Stomach smooth muscle (tissue), 2 donors: Measurements from ENCODE around the gene TSHR.
"Not testable (repeated sequence)": the region's sequence is repeated elsewhere in the genome, so short reads cannot be mapped to it uniquely, and the experiment has no call there.

ENCODE experiments used
- H3K27ac ChIP-seq: one replicate; pipeline ENCODE4 v1.7.0; 2013; ENCODE audit warnings: mild to moderate bottlenecking, low read length, inconsistent platforms
- H3K27me3 ChIP-seq, 2 donors: one replicate each; pipeline ENCODE4 v1.7.0; 2013; ENCODE audit warnings: low read length in 2 of 2; ENCODE audit not compliant: insufficient read depth in 2 of 2, control insufficient read depth in 1 of 2
- H3K36me3 ChIP-seq, 2 donors: one replicate each; pipeline ENCODE4 v1.7.0; 2013; ENCODE audit warnings: low read length in 2 of 2; ENCODE audit not compliant: control insufficient read depth in 2 of 2, insufficient read depth in 2 of 2
- H3K4me1 ChIP-seq: one replicate; pipeline ENCODE4 v1.7.0; 2013; ENCODE audit warnings: low read length; ENCODE audit not compliant: control insufficient read depth, insufficient read depth
- H3K4me3 ChIP-seq, 2 donors: one replicate each; pipeline ENCODE4 v1.7.0; 2013; ENCODE audit warnings: low read length in 2 of 2
- H3K9ac ChIP-seq, 2 donors: one replicate each; pipeline ENCODE4 v1.7.0; 2013; ENCODE audit warnings: low read length in 2 of 2, mild to moderate bottlenecking in 1 of 2
- H3K9me3 ChIP-seq, 2 donors: one replicate each; pipeline ENCODE4 v1.7.0; 2013; ENCODE audit warnings: low read length in 2 of 2; ENCODE audit not compliant: control insufficient read depth in 2 of 2
- donor health status: healthy.
- donor health status: Pancreatic carcinoma.

Gene TSHR

GRCh38 chr14:80955416-80955941 lies at the start of gene TSHR:
TSHR (plus strand) TSS chr14:80955621; CDS start chr14:80955681, 60 bp downstream.
- H3K9ac ChIP-seq = no peak within 1 kb of the TSS
- no peaks in the 10 kb centered on the region for H3K9me3 ChIP-seq
- peaks cover 0 to 5% of the 10 kb centered on the region in 2 donors for H3K27me3 ChIP-seq
- H3K36me3 ChIP-seq = no peaks in the 10 kb centered on the region
- H3K4me1 ChIP-seq = no peaks in the 10 kb centered on the region
- H3K4me3 ChIP-seq = peak within 1 kb of the TSS; percentile 72 to 83
- no peak within 1 kb of the TSS for H3K27ac ChIP-seq

- H3K4me1 ChIP-seq = no peaks in the 10 kb centered on the region
- no peak overlapping the region for H3K27ac ChIP-seq
- peaks cover 0 to 2% of the 10 kb centered on the region in 2 donors for H3K36me3 ChIP-seq
- no peak overlapping the region for H3K4me3 ChIP-seq
- no peaks in the 10 kb centered on the region for H3K27me3 ChIP-seq
- H3K9me3 ChIP-seq = no peaks in the 10 kb centered on the region
- no peak overlapping the region for H3K9ac ChIP-seq
These were observed 49.1 kb upstream of the TSHR start for GRCh38 chr14:80906336-80906735.

GRCh38 chr14:80906946-80907345 lies 48.5 kb upstream of the TSHR start:
- H3K36me3 ChIP-seq = peaks cover 0 to 2% of the 10 kb centered on the region in 2 donors
- no peak overlapping the region for H3K9ac ChIP-seq
- H3K4me1 ChIP-seq = no peaks in the 10 kb centered on the region
- H3K9me3 ChIP-seq = no peaks in the 10 kb centered on the region
- H3K4me3 ChIP-seq = no peak overlapping the region
- no peaks in the 10 kb centered on the region for H3K27me3 ChIP-seq
- no peak overlapping the region for H3K27ac ChIP-seq

- not testable (repeated sequence) for H3K4me3 ChIP-seq, H3K9ac ChIP-seq, H3K36me3 ChIP-seq, H3K27me3 ChIP-seq, H3K27ac ChIP-seq, H3K4me1 ChIP-seq, H3K9me3 ChIP-seq
These were observed 43.4 kb upstream of the TSHR start for GRCh38 chr14:80912013-80912412.

GRCh38 chr14:80919622-80920021 lies 35.8 kb upstream of the TSHR start:
- Histone ChIP-seq H3K36me3 (no peaks in the 10 kb centered on the region), H3K4me1 (no peaks in the 10 kb centered on the region), H3K4me3 (no peak overlapping the region), H3K27me3 (no peaks in the 10 kb centered on the region), H3K9ac (no peak overlapping the region), H3K9me3 (no peaks in the 10 kb centered on the region), H3K27ac (no peak overlapping the region)

GRCh38 chr14:80923368-80923767 lies 32.1 kb upstream of the TSHR start:
- no peak overlapping the region for H3K9ac ChIP-seq
- no peak overlapping the region for H3K27ac ChIP-seq
- H3K36me3 ChIP-seq = no peaks in the 10 kb centered on the region
- no peaks in the 10 kb centered on the region for H3K4me1 ChIP-seq
- H3K4me3 ChIP-seq = no peak overlapping the region
- no peaks in the 10 kb centered on the region for H3K27me3 ChIP-seq
- H3K9me3 ChIP-seq = no peaks in the 10 kb centered on the region

GRCh38 chr14:80924365-80925103 lies 30.9 kb upstream of the TSHR start:
- H3K9ac ChIP-seq = no peak overlapping the region
- no peaks in the 10 kb centered on the region for H3K36me3 ChIP-seq
- H3K27ac ChIP-seq = no peak overlapping the region
- no peaks in the 10 kb centered on the region for H3K4me1 ChIP-seq
- H3K9me3 ChIP-seq = no peaks in the 10 kb centered on the region
- no peaks in the 10 kb centered on the region for H3K27me3 ChIP-seq
- H3K4me3 ChIP-seq = no peak overlapping the region

GRCh38 chr14:80926397-80927082 lies 28.9 kb upstream of the TSHR start:
- Histone ChIP-seq H3K4me3 (no peak overlapping the region), H3K27ac (no peak overlapping the region), H3K9me3 (no peaks in the 10 kb centered on the region), H3K27me3 (no peaks in the 10 kb centered on the region), H3K4me1 (no peaks in the 10 kb centered on the region), H3K9ac (no peak overlapping the region), H3K36me3 (no peaks in the 10 kb centered on the region)

- H3K9me3 ChIP-seq = no peaks in the 10 kb centered on the region
- H3K36me3 ChIP-seq = no peaks in the 10 kb centered on the region
- H3K4me1 ChIP-seq = no peaks in the 10 kb centered on the region
- no peak overlapping the region for H3K4me3 ChIP-seq
- H3K27me3 ChIP-seq = no peaks in the 10 kb centered on the region
- H3K27ac ChIP-seq = no peak overlapping the region
- no peak overlapping the region for H3K9ac ChIP-seq
These were observed 28.1 kb upstream of the TSHR start for GRCh38 chr14:80927083-80927989.

GRCh38 chr14:80930095-80930494 lies 25.3 kb upstream of the TSHR start:
- Histone ChIP-seq H3K27ac (no peak overlapping the region), H3K4me3 (no peak overlapping the region), H3K9ac (no peak overlapping the region), H3K4me1 (no peaks in the 10 kb centered on the region), H3K9me3 (no peaks in the 10 kb centered on the region), H3K27me3 (no peaks in the 10 kb centered on the region), H3K36me3 (no peaks in the 10 kb centered on the region)
